GM19372 (cell line): ENCODE results near the gene GLYAT.

Experiments
- ATAC-seq: cut with Tn5 transposase; IDR thresholded peaks from one replicate; pipeline ENCODE4 v1.9.1; 2021; ENCODE audit warnings: mild to moderate bottlenecking, low read depth, moderate library complexity; ENCODE audit not compliant: unreplicated experiment

GLYAT gene, protein sequence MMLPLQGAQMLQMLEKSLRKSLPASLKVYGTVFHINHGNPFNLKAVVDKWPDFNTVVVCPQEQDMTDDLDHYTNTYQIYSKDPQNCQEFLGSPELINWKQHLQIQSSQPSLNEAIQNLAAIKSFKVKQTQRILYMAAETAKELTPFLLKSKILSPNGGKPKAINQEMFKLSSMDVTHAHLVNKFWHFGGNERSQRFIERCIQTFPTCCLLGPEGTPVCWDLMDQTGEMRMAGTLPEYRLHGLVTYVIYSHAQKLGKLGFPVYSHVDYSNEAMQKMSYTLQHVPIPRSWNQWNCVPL

DNA sequence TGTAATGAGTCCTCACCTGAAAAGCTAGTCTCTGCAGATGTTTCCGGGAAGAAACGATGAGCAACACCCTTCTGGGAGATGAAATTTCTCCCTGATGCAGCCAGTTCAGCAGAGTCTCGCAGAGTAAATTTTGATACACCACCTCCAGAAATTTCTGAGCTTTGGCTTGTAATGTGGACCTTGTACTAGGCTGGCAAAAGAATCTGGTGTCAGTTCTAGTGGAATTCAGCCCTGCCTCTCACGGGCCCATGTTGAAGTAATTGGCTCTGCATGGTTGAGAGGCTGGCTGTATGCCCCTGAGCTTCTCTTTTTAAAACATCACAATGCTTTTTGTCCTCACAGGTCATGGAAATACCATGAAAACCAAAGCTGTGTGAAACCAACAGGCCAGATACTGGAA lies at the start of gene GLYAT:
Gene GLYAT (minus strand): TSS at position 125 of the 400 bp plus-strand sequence. CDS start 7,447 bp downstream, outside the sequence.
- no peak for ATAC-seq

DNA sequence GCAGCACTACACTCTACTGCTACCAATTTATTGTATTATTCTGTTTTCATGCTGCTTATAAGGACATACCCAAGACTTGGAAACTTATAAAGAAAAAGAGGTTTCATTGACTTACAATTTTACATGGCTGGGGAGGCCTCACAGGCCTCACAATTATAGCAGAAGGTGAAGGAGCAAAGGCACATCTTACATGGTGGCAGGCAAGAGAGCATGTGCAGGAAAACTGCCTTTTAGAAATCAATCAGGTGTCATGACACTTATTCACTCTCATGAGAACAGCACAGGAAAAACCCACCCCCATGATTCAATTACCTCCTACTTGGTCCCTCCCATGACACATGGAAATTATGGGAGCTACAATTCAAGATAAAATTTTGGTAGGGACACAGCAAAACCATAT lies 49.6 kb upstream of the GLYAT start:
- no peak for ATAC-seq

DNA sequence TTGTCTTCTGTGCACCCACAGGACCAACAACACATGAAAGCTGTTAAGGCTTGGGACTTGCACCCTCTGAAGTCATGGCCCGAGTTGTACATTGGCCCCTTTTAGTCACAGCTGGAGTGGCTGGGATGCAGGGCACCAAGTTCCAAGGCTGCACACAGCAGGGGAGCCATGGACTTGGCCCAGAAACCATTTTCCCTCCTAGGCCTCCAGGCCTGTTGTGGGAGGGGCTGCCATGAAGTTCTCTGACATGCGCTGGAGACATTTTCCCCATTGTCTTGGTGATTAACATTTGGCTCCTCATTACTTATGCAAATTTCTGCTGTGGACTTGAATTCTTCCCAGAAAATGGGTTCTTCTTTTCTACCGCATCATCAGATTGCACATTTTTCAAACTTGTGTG lies 48.8 kb upstream of the GLYAT start:
- no peak for ATAC-seq

DNA sequence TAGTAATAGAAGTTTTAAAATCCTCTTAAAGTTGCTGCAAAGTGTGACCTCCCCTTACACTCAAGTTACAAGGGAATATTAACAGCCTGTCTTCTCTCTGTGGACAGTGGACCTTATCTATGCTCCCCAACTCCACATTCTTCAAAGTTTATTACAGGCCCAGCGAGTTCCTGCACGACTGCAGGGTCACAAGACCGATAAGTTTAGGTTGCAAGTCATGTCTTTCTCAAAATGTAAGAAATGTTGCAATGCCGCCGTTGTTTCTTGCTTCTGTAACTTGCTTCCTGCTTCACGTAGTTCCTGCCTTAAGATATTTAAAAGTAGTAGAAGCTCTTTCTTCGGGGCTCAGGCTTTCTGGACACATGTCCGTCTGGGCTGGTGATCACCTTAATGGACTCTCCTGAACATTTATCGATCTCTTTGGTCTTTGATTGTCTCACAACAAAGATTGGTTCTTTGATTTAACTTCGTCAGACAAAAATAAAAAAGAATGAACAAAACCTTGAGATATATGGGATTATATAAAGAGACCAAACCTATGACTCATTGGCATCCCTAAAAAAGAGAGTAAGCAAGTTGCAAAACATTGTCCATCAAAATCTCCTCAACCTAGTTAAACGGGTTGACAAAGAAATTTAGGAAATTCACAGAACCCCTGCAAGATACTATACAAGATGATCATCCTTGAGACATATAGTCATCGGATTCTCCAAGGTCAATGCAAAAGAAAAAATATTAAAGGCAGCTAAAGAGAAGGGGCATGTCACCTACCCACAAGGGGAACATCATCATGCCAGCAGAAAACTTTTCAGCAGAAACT lies 45.4 kb upstream of the GLYAT start:
- no peak for ATAC-seq

DNA sequence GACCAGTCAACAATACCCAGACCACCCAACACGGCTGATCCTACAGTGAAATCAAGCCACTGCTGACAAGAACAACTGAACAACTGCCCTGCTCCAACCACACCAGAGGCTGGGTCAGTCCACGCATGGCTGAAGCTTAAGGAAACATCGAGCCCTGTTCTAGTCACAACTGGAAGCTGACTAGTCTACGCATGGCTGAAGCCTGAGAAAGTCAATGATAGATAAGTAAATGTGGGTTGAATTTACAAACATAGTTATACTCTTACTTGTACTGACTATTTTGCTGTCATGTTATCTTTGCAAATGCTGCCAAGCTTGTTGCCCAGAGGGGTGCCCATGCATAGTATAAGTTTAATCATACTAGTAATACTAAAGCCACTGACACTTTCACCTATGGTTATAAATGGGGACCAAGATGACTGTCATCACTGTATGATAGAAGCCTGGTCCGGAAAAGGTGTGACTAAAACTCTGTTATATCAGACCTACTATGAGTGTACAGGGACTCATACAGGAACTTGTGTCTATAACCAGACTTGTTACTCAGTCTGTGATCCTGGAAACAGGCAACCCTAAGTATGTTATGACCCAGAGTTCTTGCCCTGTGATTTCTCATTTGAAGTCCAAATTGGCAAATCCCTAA lies 43.4 kb upstream of the GLYAT start:
- ATAC-seq = no peak

DNA sequence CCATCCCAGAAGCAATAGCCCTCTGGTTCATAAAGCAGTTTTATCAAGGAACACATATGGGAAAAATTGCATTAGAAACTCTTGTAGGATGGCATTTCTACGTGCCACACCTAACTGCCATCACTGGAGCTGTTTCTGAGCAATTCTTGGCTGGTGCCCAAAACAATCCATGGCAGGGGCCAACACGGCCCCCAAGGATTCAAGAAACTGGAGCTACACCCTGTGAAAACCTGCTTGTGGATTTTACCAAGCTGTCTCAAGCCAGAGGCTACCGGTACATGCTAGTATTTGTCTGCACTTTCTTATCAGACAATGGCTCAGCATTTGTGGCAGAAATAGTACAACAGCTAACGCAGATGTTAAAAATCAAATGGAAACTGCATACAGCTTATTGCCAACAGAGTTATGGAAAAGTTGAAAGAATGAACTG lies 42.4 kb upstream of the GLYAT start:
- ATAC-seq = no peak

DNA sequence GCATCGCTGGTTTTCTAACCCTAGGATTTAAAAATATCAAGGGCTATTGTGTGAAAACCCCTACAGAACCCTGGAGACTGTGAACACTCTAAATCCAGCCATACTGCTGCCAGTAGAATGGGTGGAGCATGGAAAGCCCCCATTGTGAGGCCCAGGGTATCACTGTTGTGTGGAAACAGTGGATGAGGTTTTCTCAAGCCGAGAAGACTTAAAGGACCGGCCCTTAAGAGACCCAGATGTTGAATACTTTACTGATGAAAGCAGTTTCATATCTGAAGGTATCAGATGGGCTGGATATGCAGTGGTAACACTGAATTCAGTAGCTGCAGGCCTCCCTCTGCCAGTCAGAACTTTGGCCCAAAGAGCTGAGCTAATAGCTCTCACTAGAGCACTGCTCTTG lies 41.6 kb upstream of the GLYAT start:
- ATAC-seq = no peak

DNA sequence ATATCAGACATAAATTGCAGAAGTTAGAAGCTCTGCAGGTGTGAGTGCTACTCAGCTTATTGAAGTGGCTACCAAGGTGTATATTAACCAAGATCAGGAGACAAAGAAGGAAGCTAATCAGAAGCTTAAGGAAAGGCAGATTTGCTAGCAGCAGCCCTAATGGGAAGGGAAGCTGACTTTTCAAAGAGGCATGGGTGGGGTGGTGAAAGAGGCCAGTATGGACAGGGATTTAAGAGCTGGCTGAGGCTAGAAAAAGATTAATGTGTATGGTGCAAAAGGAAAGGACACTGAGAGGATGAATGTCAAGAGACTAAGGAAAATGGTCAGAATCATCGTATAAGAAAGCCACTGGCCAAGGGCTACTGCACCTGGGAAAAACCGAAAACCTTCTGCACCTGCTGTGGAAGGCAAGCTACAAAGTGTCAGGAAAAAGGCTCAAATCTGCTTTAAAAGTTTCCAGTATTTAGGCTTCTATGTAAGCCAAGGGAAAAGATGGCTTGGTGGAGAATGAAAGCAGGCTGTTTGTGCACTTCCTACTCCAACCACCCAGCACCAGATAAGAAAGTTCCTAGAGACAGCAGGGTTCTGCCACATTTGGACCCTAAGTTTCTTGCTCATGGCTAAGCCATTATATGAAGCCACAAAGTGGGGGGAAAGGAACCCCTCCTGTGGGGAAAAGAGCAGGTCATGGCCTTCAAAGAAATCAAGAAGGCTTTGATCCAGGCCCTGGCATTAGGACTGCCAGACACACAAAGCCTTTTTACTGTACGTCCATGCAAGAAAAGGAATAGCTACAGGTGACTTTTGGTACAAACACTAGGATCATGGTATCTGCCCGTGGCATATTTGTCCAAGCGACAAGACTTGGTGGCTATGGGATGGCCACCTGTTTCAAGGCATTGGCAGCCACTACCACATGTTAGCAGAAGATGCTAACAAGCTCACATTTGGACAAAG lies 40.9 kb upstream of the GLYAT start:
- ATAC-seq = no peak

DNA sequence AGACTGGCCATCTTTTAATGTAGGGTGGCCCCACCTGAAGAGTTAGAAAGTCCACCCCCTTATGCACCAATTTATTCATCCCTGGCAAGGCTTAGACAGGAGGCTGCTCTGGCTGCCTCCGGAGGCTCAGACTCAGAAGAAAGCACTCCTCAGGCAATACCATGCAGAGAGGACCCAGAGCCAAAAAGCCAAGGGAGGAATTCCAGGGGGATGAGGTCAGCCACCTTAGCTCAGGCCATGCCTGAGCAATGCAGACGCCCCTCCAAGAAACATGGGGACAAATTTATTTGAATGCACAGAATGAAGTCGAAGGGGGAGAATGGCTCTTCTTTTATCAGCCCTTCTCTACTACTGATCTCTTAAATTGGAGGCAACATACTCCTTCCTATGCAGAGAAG lies 39.7 kb upstream of the GLYAT start:
- ATAC-seq = no peak

DNA sequence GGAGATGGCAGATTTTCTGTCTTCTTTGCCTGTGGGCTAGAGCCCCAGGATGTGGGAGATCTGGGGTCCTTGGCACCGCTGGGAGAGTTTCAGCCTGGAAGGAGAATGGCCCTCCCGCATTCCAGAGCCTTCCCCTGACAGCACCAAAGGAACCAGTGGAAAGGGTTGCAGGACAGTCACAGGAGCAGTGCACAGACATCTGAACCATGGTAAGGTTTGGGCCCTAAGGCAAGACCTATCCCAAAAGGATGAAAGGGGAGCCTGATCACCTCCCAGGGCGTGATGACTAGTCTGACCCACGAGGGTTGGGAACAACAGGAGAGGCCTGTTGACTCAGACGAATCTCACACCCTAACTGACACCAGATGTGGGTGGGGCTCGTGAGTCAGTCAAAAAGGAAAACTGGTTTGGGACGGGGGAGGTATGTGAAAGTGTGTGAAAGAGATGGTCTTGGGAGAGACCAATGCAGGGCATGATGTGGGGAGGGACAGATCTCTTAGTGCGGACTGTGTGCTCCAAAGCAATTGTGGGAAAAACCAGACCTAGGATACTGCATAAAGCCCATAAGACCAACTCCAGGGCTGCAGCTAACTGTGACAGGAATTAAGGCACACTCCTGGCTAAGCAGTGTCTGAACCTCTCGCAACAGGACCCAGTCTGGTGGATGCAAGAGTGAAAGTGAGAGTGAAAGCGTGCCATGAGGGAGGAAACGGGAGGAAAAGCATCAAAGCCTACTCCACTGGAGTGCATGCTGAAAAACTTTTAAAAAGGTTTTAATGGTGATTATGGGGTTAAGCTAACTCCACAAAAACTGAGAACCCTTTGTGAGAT lies 39.1 kb upstream of the GLYAT start:
- ATAC-seq = no peak

DNA sequence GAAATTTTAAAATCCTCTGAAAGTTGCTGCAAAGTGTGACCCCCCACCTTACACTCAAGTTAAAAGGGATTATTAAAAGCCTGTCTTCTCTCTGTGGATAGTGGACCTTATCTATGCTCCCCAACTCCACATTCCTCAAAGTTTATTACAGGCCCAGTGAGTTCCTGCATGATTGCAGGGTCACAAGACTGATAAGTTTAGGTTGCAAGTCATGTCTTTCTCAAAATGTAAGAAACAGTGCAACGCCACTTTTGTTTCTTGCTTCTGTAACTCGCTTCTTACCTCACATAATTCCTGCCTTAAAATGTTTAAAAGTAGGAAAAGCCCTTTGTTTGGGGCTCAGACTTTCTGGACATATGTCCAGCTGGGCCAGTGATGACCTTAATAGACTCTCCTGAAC lies 38.4 kb upstream of the GLYAT start:
- ATAC-seq = no peak

DNA sequence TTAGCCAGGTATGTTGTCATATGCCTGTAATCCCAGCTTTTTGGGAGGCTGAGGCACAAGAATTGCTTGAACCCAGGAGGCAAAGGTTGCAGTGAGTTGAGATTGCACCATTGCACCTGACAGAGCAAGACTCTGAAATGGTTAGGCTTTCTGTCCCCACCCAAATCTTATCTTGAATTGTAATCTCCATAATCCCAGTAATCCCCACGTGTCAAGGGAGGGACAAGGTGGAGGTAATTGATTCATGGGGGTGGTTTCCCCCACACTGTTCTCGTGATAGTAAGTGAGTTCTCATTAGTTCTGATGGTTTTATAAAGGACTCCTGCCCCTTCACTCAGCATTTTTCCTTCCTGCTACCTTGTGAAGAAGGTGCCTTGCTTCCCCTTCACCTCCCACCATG lies 37.6 kb upstream of the GLYAT start:
- ATAC-seq = no peak

DNA sequence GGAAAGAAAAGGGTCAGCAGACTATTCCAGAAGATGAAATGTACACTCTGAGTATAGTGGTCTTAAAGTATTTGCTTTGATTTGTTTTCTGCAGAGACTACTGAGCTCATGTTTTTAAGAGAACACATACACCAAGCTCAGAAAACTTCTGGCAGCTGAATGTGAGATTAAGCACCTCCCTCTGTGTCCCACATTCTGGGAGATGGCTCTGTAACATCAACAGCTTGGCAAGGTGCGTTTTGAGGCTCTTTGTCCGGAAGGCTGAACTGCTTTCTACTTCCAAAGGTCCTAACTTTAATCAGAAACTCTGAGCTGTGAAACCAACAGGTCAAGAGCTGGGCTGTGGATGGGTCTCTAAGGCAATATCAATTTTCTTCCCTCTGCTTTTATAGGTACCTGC lies 36.4 kb upstream of the GLYAT start:
- ATAC-seq = no peak

DNA sequence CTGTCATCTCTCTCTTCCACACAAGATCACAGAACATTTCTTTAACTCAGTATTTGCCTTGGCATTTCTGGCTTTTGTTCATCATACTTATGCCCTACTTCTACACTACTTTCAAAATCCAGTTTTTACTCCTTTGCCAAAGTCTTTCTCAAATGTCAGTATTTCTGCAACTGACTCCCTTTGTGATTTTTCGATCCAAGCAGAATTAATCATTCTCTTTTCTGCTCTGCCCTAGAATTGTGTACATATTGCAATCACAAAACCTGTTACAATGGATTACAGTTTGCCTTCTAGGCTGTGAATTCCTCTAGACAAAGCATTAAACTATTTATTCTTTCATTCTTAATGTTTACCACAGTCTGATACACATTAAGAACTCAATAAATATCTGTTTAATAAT lies 33.3 kb upstream of the GLYAT start:
- ATAC-seq = no peak

DNA sequence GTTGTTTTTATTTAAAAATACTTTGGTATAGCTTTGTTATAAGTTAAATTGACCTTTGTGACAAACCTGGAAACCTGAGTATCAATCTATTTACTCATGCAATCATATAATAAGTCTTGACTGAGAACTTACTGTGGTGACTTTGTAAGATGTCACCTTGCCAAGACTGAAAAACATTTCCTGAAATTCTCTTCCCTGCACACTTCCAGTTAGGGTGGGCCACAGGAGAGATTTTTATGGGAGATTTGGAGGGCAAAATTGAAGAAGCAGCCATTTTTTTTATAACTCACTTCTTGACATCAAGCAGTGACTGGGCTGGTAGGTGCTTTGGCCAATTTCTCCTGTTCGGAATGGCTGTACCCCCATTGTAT lies 31.4 kb upstream of the GLYAT start:
- ATAC-seq = no peak

DNA sequence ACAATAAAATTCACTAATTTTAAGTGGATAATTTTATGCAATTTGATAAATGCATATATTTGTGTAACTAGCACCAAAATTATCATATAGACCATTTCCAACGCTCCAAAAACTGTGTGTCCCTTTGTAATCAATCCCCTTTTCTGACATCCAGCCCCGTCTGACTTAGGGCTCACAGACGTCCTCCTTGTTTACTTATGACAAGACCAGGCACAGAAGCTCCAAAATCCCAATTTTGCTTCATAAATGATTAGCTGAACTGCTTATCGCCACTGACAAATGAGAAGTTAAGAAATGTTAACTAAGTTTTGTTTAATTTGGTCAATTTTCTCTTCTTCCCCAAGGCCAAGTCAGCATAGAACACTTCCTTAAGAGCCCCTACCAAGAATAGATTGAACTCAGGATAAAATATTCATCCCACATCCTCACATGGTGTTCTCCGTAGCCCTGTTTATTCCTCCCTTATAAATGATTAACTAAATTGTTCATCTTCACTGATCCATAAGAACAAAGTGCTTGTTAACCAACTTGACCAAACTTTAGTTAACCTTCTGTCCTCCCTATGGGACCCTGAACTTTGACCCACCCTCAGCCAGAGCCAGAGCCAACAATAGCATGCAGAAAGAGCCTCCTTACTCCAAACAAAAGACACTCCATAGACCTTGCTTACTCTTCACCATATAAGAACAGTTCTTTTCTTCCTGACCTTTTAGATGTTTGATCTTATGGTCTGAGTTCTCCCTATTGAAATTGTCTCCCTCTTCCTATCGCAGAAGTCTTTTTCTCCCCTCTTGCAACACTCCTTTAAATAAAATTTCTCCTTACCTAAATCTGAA lies 30.8 kb upstream of the GLYAT start:
- no peak for ATAC-seq

DNA sequence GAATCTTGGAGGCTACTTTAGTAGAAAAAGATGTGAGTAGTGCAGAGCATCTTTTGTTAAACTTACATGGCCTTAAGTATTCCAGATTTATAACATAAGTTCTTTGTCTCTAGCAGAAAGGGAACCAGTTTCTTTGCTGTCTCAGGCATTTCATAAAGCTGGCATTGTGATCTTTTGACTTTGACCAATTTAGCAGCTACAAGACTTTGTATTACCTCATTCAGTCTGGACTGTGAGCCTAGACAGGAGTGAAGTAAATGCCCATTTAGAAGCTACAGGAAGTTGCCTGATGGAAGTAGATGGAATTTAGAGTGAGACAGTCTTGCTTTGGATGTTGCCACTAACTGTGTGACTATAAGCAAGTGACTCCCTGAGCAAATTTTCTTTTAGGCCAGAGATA lies 25.7 kb upstream of the GLYAT start:
- ATAC-seq = no peak

DNA sequence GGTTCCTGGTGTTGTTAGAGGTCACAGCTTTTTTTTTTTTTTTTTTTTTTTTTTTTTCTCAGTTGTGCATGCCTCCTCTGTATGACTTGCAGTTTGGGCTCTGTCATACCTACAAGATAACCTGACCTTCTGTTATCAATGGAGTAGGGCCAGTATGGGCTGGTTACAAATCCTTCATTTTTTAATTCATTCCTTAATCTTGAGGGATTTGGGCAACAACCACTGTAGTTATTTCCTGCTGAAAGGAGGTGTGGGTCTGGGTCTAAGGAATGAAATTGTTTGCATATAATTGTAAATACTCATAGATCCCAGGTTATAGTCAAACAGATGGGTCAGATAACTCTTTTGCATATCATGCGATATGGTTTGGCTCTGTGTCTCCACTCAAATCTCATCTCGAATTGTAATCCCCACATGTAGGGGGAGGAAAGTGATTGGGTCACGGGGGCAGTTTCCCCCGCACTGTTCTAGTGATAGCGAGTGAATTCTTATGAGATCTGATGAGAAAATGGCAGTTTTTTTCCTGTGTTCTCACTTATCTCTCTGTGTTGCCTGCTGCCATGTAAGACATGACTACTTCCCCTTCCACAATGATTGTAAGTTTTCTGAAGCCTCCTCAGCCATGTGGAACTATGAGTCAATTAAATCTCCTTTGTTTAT lies 14.1 kb upstream of the GLYAT start:
- no peak for ATAC-seq
